GM18511 (cell line): ENCODE results near the gene SYDE1.
"Not testable (repeated sequence)": the region's sequence is repeated elsewhere in the genome, so short reads cannot be mapped to it uniquely, and the experiment has no call there.

Source experiments
- ATAC-seq: cut with Tn5 transposase; IDR thresholded peaks from one replicate; pipeline ENCODE4 v1.9.1; 2021; ENCODE audit warnings: mild to moderate bottlenecking, moderate library complexity; ENCODE audit not compliant: unreplicated experiment

Gene SYDE1

GRCh38 chr19:15107061-15108010 is at the start of gene SYDE1:
Gene SYDE1 (plus strand): TSS chr19:15107401. CDS start chr19:15107434, 33 bp downstream.
- no peak for ATAC-seq

GRCh38 chr19:15062036-15062435 is 45.2 kb upstream of the SYDE1 start:
- ATAC-seq = no peak

GRCh38 chr19:15070386-15070785 is 36.8 kb upstream of the SYDE1 start:
- ATAC-seq = not testable (repeated sequence)

GRCh38 chr19:15072930-15073647 is 34.1 kb upstream of the SYDE1 start:
- ATAC-seq = no peak

- no peak for ATAC-seq
Observed at GRCh38 chr19:15074371-15074770, 32.8 kb upstream of the SYDE1 start.

GRCh38 chr19:15075806-15076205 is 31.4 kb upstream of the SYDE1 start:
- ATAC-seq = no peak

- ATAC-seq = not testable (repeated sequence)
Observed at GRCh38 chr19:15080002-15080401, 27.2 kb upstream of the SYDE1 start.

GRCh38 chr19:15081911-15082310 is 25.3 kb upstream of the SYDE1 start, which contains the start of gene OR1I1:
Gene OR1I1 (plus strand): TSS chr19:15082211. CDS start chr19:15087066, 4,855 bp downstream.
- no peak for ATAC-seq

- ATAC-seq = no peak
Observed at GRCh38 chr19:15087182-15087581, 20.0 kb upstream of the SYDE1 start.

- ATAC-seq = no peak
Observed at GRCh38 chr19:15091918-15092753, 15.1 kb upstream of the SYDE1 start.

GRCh38 chr19:15093001-15093400 is 14.2 kb upstream of the SYDE1 start:
- no peak for ATAC-seq

GRCh38 chr19:15096223-15096622 is 11.0 kb upstream of the SYDE1 start:
- ATAC-seq = no peak

GRCh38 chr19:15097980-15098379 is 9.2 kb upstream of the SYDE1 start:
- not testable (repeated sequence) for ATAC-seq

GRCh38 chr19:15098460-15098859 is 8.7 kb upstream of the SYDE1 start:
- no peak for ATAC-seq

- ATAC-seq = no peak
Observed at GRCh38 chr19:15099017-15099582, 8.1 kb upstream of the SYDE1 start.

- ATAC-seq = no peak
Observed at GRCh38 chr19:15101479-15102082, 5.6 kb upstream of the SYDE1 start.

GRCh38 chr19:15104003-15104402 is 3.2 kb upstream of the SYDE1 start:
- no peak for ATAC-seq

GRCh38 chr19:15104411-15104810 is 2.8 kb upstream of the SYDE1 start:
- ATAC-seq = no peak

- ATAC-seq = no peak
Observed at GRCh38 chr19:15105044-15105443, 2.2 kb upstream of the SYDE1 start.
